Fibroblast of villous mesenchyme (primary cell): Measurements from ENCODE around the gene ACVR2B. TPM values are rescaled to one million over a fixed set of nuclear protein-coding genes. Genes with fewer than 3 reads are reported as not detected.

Experiments
- DNase-seq: peaks from one replicate; pipeline ENCODE4 v3.0.0-alpha.2; 2010; ENCODE audit warnings: low read depth
- H3K4me3 ChIP-seq: 2 replicates; pipeline ENCODE4 v1.5.1; 2011; ENCODE audit warnings: low read depth, mild to moderate bottlenecking, low read length
- CTCF ChIP-seq: IDR thresholded peaks from 2 replicates; pipeline ENCODE4 v1.5.1; 2012; ENCODE audit warnings: low read depth, mild to moderate bottlenecking, low read length; ENCODE audit not compliant: insufficient read depth
- total RNA-seq: library from RNA; depleted of rRNA; stranded (reverse); fragments of >200 nt; gene quantifications from 2 replicates; pipeline ENCODE4 v1.2.3, GENCODE V29; 2012

ACVR2B gene
- total RNA-seq, 1 donor = 1.3 TPM

- H3K4me3 ChIP-seq = no peak overlapping the region
- no peak for TF ChIP-seq CTCF
- DNase-seq = no peak
Observed at GRCh38 chr3:38490281-38491030, 36.8 kb downstream of the ACVR2B start.

- DNase-seq = no peak
- H3K4me3 ChIP-seq = no peak overlapping the region
- TF ChIP-seq CTCF = no peak
Observed at GRCh38 chr3:38491215-38491614, 37.5 kb downstream of the ACVR2B start.

- TF ChIP-seq CTCF = no peak
Observed at GRCh38 chr3:38493031-38493430, 39.3 kb downstream of the ACVR2B start.

GRCh38 chr3:38496131-38496910, 42.6 kb downstream of the ACVR2B start, which contains the start of gene EXOG:
TSS of gene EXOG (plus strand) at chr3:38496340. CDS start at chr3:38496368, 28 bp downstream.
- peak; percentile 94 for DNase-seq
- TF ChIP-seq CTCF = peak; percentile 92
- H3K4me3 ChIP-seq = peak within 1 kb of the TSS; percentile 93

More at GRCh38 chr3:38493031-38493430, 39.3 kb downstream of the ACVR2B start:
- no peak overlapping the region for H3K4me3 ChIP-seq
- DNase-seq = peak; percentile 14

GRCh38 chr3:38497031-38497430, 43.3 kb downstream of the ACVR2B start:
- peak overlapping the region; percentile 93 for H3K4me3 ChIP-seq
- DNase-seq = peak; percentile 16
- no peak for TF ChIP-seq CTCF

- H3K4me3 ChIP-seq = no peak overlapping the region
- DNase-seq = no peak
- no peak for TF ChIP-seq CTCF
Observed at GRCh38 chr3:38500688-38501417, 47.2 kb downstream of the ACVR2B start.
